ENCODE data around the gene TADA3. TPM values are rescaled to one million over a fixed set of nuclear protein-coding genes. Genes with fewer than 3 reads are reported as not detected.

TADA3 gene, protein sequence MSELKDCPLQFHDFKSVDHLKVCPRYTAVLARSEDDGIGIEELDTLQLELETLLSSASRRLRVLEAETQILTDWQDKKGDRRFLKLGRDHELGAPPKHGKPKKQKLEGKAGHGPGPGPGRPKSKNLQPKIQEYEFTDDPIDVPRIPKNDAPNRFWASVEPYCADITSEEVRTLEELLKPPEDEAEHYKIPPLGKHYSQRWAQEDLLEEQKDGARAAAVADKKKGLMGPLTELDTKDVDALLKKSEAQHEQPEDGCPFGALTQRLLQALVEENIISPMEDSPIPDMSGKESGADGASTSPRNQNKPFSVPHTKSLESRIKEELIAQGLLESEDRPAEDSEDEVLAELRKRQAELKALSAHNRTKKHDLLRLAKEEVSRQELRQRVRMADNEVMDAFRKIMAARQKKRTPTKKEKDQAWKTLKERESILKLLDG
- total RNA-seq = 42.7 and 45.2 TPM in 2 replicates

DNA sequence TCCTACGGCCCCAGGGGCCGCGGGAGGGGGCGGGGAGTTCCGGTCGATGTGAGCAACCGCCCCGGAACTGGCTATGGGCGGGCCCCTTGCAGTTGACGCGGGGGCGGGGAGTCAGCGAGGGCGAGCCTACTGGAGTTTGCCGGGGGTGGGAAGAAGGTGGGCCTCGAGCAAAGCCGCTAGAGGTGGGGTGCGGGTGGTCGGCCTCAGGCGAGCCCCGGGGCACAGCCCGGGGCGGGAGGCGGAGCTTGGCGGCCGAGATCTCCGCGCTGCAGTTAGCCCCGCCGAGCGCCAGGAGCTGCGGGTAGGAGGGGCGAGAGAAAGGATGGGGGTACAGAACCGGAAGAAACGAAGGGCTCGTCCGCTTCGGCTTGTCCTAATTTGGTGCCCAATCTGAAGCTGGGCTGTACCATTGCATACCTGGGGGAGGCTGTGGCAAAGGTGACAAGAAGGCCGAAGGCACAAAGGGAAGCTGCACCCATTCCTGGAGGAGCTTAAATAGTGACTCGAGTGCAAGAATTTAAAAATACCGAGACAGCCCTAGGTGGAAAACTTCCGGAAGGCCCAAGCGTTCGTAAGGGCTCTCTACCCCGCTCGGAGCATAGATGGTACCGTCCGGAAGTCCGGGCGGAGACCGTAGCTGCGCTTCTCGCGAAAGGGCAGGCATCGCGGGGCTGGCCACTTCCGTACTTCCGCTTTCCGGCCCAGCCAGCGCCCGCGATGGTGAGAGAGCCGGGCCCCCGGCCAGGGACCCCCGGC is at the start of gene TADA3, which contains the start of gene ARPC4:
Gene TADA3, minus strand, starts transcription at position 69 of the 756 bp plus-strand sequence. CDS start 1,007 bp downstream, outside the sequence.
Gene ARPC4, plus strand, starts transcription at position 678 of the 756 bp plus-strand sequence. Its CDS starts 40 bp downstream, at position 718.

DNA sequence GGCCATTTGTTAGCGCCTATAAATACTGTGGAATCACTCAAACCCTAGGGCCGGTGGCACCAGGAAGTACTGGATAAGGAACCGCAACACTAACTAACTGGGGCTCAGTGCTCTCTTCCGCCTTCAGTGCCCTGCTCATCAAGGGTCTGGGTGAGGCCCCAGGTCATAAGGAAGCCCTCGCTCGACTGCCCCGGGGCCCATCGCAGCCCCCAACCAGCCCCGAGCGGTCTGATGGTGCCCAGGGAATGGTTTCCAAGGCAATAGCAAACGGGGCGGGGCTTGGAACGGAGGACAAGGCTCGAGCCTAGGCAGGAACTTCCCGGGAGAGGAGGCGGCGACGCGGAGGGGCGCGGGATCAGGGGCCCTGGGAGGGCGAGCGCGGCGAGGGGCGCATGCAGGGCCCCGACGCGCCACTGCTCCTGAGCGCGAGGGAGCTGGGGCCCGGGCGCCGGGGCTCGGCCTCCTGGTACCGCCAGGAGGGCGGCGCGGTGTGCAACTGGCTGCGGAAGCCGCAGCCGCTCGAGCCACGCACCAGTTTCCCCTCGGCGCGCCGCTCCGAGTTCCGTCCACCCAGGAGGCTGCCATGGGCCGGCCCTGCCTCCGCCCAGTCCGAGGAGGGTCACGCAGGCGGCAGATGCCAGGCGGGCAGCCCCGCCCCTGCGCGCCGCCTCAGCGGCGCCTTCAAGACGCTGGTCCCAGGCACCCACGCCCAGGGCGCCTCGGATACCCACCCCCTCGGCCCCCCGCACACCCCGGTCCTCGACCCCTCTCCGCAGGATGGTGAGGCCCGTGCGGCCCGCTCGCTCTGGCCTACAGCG is 17.6 kb upstream of the TADA3 start, which contains the start of gene TTLL3:
Gene TTLL3, plus strand, starts transcription at position 648 of the 818 bp plus-strand sequence. CDS start 400 bp downstream, outside the sequence.

DNA sequence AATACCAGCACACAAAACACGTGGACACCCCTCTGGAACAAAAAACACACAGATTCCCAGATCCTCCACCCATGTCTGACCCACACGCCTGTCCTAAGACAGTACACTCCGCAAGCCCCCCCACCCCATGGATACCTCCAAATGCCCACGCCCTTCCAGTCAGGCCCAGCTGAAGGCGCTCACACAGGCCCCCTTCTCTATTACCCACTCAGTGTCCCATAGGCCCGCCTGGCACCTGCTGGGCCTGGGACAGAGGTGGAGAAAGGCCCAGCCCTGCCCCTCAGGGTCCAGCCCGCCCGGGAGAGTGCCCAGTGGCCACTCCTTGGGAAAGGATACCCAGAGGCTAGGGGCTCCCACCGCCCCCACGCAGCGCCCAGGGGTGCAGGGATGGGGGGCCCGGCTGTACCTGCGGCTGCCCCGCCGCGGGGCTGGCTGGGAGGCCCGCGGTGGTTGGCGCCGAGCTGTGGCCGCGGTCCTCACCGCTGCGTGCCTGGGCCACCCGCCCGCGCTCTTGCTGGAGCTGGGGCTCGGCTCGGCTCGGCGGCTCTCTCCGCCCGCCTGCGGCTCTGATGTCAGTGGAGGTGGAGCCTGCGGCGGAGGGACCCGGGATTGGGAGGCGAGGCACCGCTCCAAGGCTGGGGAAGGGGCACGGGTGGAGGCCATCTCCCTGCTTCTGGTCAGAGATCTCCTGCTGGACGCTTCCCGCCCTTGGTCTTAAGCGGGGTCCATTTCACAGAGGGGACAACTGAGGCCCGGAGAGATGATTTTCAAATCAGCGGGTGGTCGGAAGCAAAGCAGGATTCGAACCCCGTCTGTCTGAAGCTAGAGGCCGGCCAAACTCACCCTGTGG is 22.6 kb downstream of the TADA3 start, which contains the start of gene CAMK1:
Gene CAMK1, minus strand, starts transcription at position 522 of the 850 bp plus-strand sequence. CDS start 2,198 bp downstream, outside the sequence.

DNA sequence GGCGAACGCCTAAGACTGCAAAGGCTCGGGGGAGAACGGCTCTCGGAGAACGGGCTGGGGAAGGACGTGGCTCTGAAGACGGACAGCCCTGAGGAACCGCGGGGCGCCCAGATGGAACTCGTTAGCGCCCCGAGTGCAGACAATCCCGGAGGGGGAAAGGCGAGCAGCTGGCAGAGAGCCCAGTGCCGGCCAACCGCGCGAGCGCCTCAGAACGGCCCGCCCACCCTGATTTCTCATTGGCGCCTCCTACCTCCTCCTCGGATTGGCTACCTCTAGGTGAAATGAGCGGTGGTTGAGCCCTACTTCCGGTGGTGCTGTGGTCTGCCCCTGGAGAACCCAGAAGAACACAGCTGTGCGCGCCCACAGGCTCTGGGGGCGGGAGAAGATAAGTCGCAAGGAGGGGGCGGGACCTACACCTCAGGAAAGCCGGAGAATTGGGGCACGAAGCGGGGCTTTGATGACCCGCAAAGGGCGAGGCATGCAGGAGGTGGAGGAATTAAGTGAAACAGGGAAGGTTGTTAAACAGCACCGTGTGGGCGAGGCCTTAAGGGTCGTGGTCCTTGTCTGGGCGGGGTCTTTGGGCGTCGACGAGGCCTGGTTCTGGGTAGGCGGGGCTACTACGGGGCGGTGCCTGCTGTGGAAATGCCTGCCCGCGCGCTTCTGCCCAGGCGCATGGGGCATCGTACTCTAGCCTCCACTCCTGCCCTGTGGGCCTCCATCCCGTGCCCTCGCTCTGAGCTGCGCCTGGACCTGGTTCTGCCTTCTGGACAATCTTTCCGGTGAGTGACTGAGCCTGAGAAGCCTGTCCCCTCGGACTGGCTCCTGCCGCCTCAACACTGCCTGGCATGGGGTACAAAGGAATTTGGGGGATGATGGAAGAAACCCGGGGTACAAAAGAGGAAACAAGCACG is 42.4 kb downstream of the TADA3 start, which contains the start of gene OGG1:
Gene OGG1, plus strand, starts transcription at position 308 of the 911 bp plus-strand sequence. Its CDS starts 335 bp downstream, at position 643.

DNA sequence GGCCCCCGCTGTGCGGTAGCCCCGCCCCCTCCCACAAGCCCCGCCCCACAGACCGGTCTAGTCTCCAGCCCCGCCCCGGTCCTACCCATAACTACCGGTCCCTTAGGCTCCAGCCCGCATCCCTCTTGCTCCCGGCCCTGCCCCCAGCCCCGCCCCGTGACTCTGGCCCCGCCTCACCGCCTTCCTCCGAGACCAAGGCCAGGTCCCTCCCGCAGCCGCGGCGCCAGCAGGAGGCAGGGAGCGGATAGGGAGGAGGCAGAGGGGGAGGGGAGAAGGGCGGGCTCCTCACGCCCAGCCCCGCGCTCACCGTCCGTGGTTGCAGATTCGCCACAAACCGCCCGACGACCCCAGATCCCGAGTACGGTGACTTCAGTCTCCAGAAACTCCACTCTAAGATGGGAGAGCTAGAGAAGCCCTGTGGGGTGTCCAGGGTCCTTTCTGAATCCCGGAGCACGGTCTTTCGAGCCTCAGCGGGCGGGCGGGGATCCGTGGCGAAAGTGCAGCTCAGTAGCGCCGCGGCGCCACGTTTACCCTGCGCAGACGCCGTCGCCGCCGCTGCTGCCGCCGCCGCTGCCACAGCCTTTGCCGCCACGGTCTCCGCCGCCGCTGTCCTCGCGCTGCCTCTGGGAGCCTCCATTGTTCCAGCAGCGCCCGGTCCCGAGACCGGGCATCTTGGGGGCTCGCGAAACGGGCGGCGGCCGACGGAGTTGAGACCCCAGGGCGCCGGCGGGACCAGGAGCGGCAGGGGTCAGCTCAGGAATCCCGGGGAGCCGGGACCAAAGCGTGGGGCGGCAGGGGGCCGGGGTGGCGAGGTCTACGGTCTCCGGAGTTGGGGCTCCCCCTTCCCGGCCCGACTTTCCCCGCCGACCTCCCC is 60.8 kb downstream of the TADA3 start, which contains the start of gene BRPF1:
Gene BRPF1, plus strand, starts transcription at position 530 of the 874 bp plus-strand sequence. CDS start 2,406 bp downstream, outside the sequence.

Other genes with a start within 250 kb of the TADA3 start
- gene LHFPL4, start 238.7 kb downstream of the TADA3 start, total RNA-seq = not detected in 2 replicates
- gene MTMR14, start 143.0 kb downstream of the TADA3 start, total RNA-seq = 38.7 and 45.4 TPM in 2 replicates
- gene CPNE9, start 88.6 kb downstream of the TADA3 start, total RNA-seq = not detected in 2 replicates
- 21.1 and 21.8 TPM in 2 replicates for gene BRPF1, start 60.7 kb downstream of the TADA3 start, total RNA-seq
- 21.4 and 23.7 TPM in 2 replicates for gene OGG1, start 42.5 kb downstream of the TADA3 start, total RNA-seq
- gene CAMK1, start 22.5 kb downstream of the TADA3 start, total RNA-seq = 35.9 and 43.8 TPM in 2 replicates
- 225 and 236 TPM in 2 replicates for gene ARPC4, start 609 bp upstream of the TADA3 start, total RNA-seq
- gene TTLL3, start 17.8 kb upstream of the TADA3 start, total RNA-seq = 18.7 and 19.5 TPM in 2 replicates
- gene RPUSD3, start 51.5 kb upstream of the TADA3 start, total RNA-seq = 30.1 and 35.3 TPM in 2 replicates
- gene CIDEC, start 87.8 kb upstream of the TADA3 start, total RNA-seq = not detected in 2 replicates
- 23.1 and 27.0 TPM in 2 replicates for gene JAGN1, start 98.1 kb upstream of the TADA3 start, total RNA-seq
- 0.13 and 0.29 TPM in 2 replicates for gene IL17RE, start 110.4 kb upstream of the TADA3 start, total RNA-seq
- gene IL17RC, start 124.6 kb upstream of the TADA3 start, total RNA-seq = 14.5 and 14.6 TPM in 2 replicates
- gene CRELD1, start 141.4 kb upstream of the TADA3 start, total RNA-seq = 14.7 and 15.2 TPM in 2 replicates
- 1.3 TPM in 2 replicates for gene PRRT3, start 159.9 kb upstream of the TADA3 start, total RNA-seq
- gene EMC3, start 194.4 kb upstream of the TADA3 start, total RNA-seq = 51.5 and 60.7 TPM in 2 replicates
- 38.4 and 52.9 TPM in 2 replicates for gene FANCD2, start 234.0 kb upstream of the TADA3 start, total RNA-seq